Activated CD8-positive, alpha-beta T cell treated with anti-CD3 and anti-CD28 coated beads for 36 hours (primary cell): ENCODE results near the gene FOXA1. TPM values are rescaled to one million over a fixed set of nuclear protein-coding genes. Genes with fewer than 3 reads are reported as not detected.

Source experiments
- ATAC-seq: fragments of 200-7000 bp; cut with Tn5 transposase; one replicate; pipeline ENCODE4 v1.10.0; 2021; ENCODE audit warnings: mild to moderate bottlenecking, moderate library complexity
- CTCF ChIA-PET: fragments of 350-600 bp; sonication (Branson Sonifier 250); formaldehyde crosslinking; loops from one replicate; lab custom pipeline; 2021; ENCODE audit warnings: antibody characterized with exemption; lab: Charles Lee
- POLR2A ChIA-PET: fragments of 350-600 bp; sonication (Branson Sonifier 250); formaldehyde crosslinking; loops from one replicate; lab custom pipeline; 2021; ENCODE audit warnings: antibody characterized with exemption; lab: Charles Lee
- DNase-seq: peaks from one replicate; pipeline ENCODE4 v3.0.0-alpha.2; 2020
- H3K27ac Mint-ChIP-seq: one replicate; pipeline ENCODE4 v1.8.0; 2021; ENCODE audit warnings: mild to moderate bottlenecking, mixed read lengths
- H3K27me3 Mint-ChIP-seq: one replicate; pipeline ENCODE4 v1.8.0; 2021; ENCODE audit warnings: mixed read lengths
- H3K36me3 Mint-ChIP-seq: one replicate; pipeline ENCODE4 v1.8.0; 2021; ENCODE audit warnings: low read depth, mixed read lengths
- H3K4me1 Mint-ChIP-seq: one replicate; pipeline ENCODE4 v1.8.0; 2021; ENCODE audit warnings: low read depth, mixed read lengths
- H3K4me3 Mint-ChIP-seq: one replicate; pipeline ENCODE4 v1.8.0; 2021; ENCODE audit warnings: mild to moderate bottlenecking, moderate library complexity, mixed read lengths
- H3K9me3 Mint-ChIP-seq: one replicate; pipeline ENCODE4 v1.8.0; 2021; ENCODE audit warnings: mixed read lengths
- intact Hi-C: fragments of 100-400 bp; cut with micrococcal nuclease; formaldehyde crosslinking; loops from one replicate; pipeline ENCODE4 v1.10.0; 2022
- total RNA-seq, 2 experiments: library from RNA; stranded (reverse); gene quantifications; one replicate each; pipeline ENCODE4 v1.2.3, GENCODE V29; 2021
- TF ChIP-seq, protein P1 (sequence below): fragments of 200-600 bp; IDR thresholded peaks from one replicate; pipeline ENCODE4 v1.8.0; 2022; ENCODE audit warnings: antibody characterized with exemption, mild to moderate bottlenecking

FOXA1 gene
- total RNA-seq, 2 experiments from 2014 or later, result not detected

DNA sequence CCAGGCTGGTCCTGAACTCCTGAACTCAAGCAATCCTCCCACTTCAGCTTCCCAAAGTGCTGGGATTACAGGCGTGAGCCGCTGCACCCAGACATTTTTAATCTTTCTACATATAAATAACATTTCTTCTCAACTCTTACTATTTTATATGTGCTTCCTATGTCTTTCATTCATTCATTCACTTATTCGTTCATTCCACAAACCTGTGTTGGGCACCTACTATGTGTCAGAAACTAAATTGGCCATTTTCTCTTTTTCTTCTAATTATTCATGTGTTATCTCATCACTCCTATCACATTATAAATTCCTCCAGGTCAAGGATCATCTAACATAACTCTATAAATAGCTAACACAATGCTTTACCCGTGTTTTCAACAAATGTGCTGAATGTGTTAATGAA is 23.7 kb downstream of the FOXA1 start:
- ChIA-PET CTCF (no interaction called here), POLR2A (no interaction called here)
- ATAC-seq (no peak), DNase-seq (no peak)
- intact Hi-C loops, result no loop called here
- TF ChIP-seq, protein P1, sequence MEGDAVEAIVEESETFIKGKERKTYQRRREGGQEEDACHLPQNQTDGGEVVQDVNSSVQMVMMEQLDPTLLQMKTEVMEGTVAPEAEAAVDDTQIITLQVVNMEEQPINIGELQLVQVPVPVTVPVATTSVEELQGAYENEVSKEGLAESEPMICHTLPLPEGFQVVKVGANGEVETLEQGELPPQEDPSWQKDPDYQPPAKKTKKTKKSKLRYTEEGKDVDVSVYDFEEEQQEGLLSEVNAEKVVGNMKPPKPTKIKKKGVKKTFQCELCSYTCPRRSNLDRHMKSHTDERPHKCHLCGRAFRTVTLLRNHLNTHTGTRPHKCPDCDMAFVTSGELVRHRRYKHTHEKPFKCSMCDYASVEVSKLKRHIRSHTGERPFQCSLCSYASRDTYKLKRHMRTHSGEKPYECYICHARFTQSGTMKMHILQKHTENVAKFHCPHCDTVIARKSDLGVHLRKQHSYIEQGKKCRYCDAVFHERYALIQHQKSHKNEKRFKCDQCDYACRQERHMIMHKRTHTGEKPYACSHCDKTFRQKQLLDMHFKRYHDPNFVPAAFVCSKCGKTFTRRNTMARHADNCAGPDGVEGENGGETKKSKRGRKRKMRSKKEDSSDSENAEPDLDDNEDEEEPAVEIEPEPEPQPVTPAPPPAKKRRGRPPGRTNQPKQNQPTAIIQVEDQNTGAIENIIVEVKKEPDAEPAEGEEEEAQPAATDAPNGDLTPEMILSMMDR, result no peak
- Mint-ChIP-seq H3K27me3 (peaks cover 6% of the 10 kb centered on the region), H3K9me3 (no peaks in the 10 kb centered on the region), H3K4me3 (no peak overlapping the region), H3K36me3 (no peaks in the 10 kb centered on the region), H3K4me1 (no peaks in the 10 kb centered on the region), H3K27ac (no peak overlapping the region)

GRCh38 chr14:37569729-37570128 is 25.3 kb downstream of the FOXA1 start:
- TF ChIP-seq, protein P1, result no peak
- no peaks in the 10 kb centered on the region for H3K36me3 Mint-ChIP-seq
- no peak overlapping the region for H3K4me3 Mint-ChIP-seq
- DNase-seq (no peak), ATAC-seq (no peak)
- no peak overlapping the region for H3K27ac Mint-ChIP-seq
- ChIA-PET POLR2A (no interaction called here), CTCF (no interaction called here)
- H3K27me3 Mint-ChIP-seq, result peaks cover 6% of the 10 kb centered on the region
- intact Hi-C loops, result no loop called here
- H3K9me3 Mint-ChIP-seq, result no peaks in the 10 kb centered on the region
- H3K4me1 Mint-ChIP-seq, result no peaks in the 10 kb centered on the region

DNA sequence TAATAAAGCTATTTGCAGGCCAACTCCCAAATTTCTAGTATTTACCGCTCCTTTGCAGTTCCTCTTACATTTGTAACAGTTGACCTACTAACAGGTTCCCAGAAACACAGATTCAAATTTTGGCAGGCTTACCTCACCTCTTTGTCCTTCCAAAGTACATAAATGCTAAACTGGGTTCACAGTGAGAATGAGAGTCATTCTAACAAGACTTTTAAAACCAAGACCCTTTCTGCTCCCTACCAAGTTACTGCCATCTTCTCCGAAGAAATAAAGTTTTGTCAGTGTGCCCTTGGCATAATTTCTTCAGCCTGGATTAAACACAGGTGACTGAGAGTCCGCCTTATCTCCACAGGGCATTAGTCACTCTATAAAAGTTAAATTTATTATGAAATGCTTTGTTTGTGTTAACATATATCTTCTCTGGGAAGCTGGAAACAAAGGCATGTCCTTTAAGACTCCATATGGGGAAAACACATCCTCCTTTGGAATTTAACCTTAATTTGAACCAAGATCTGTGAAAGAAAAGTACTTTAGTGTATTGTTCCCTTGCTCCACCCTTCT is 28.2 kb downstream of the FOXA1 start:
- H3K4me3 Mint-ChIP-seq, result no peak overlapping the region
- H3K36me3 Mint-ChIP-seq, result no peaks in the 10 kb centered on the region
- intact Hi-C loops, result no loop called here
- no peaks in the 10 kb centered on the region for H3K4me1 Mint-ChIP-seq
- TF ChIP-seq, protein P1, result no peak
- peaks cover 2% of the 10 kb centered on the region for H3K9me3 Mint-ChIP-seq
- no peaks in the 10 kb centered on the region for H3K27me3 Mint-ChIP-seq
- no peak overlapping the region for H3K27ac Mint-ChIP-seq
- ATAC-seq (no peak), DNase-seq (no peak)
- ChIA-PET CTCF (no interaction called here), POLR2A (no interaction called here)

GRCh38 chr14:37565550-37565949 is 29.5 kb downstream of the FOXA1 start:
- Mint-ChIP-seq H3K4me1 (no peaks in the 10 kb centered on the region), H3K4me3 (no peak overlapping the region), H3K27me3 (no peaks in the 10 kb centered on the region), H3K27ac (no peak overlapping the region), H3K36me3 (no peaks in the 10 kb centered on the region), H3K9me3 (peaks cover 2% of the 10 kb centered on the region)
- DNase-seq, result no peak
- ChIA-PET POLR2A (no interaction called here), CTCF (no interaction called here)
- ATAC-seq, result no peak
- intact Hi-C loops, result no loop called here
- TF ChIP-seq, protein P1, result no peak

DNA sequence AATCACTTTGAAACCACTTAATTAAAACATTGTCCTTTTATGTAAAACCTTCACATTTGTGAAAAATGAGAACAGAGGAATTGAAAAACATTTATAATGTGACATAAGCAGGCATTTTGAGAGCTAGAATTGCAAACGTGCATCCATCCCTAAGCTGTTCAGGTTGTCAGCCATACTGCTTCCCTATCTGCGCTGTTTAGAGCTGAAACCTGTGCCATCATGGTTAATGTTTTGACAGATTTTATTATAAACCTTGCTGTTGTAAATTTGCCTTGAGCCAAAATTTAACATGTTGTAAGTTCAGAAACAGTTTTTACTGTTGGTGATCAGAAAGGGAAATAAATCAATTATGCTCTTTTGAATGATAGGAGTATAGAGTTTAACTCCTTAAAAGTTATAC is 31.9 kb downstream of the FOXA1 start:
- TF ChIP-seq, protein P1, result no peak
- peaks cover 2% of the 10 kb centered on the region for H3K9me3 Mint-ChIP-seq
- no peak overlapping the region for H3K27ac Mint-ChIP-seq
- intact Hi-C loops, result no loop called here
- ATAC-seq, result no peak
- H3K4me3 Mint-ChIP-seq, result no peak overlapping the region
- DNase-seq, result no peak
- no peaks in the 10 kb centered on the region for H3K36me3 Mint-ChIP-seq
- POLR2A ChIA-PET, result no interaction called here
- CTCF ChIA-PET, result no interaction called here
- no peaks in the 10 kb centered on the region for H3K27me3 Mint-ChIP-seq
- no peaks in the 10 kb centered on the region for H3K4me1 Mint-ChIP-seq
